ENCODE results near the gene INSYN2B.

GRCh38 chr5:169993485-169993790, 13.1 kb upstream of the INSYN2B start:
- TF ChIP-seq CTCF (optimal IDR thresholded peaks at IDR 0.05 in 1 of 3, IDR thresholded peaks at IDR 0.05 in 1 of 3, conservative IDR thresholded peaks at IDR 0.05 in 1 of 3; ENCODE audit: extremely low read depth in 1 of 3, insufficient read depth in 2 of 3, low read length in 3 of 3), result no peak
- TF ChIP-seq EZH2 (IDR thresholded peaks at IDR 0.05; ENCODE audit: low read length), result no peak
